ENCODE data around the gene USP12.
"Not testable (repeated sequence)": the region's sequence is repeated elsewhere in the genome, so short reads cannot be mapped to it uniquely, and the experiment has no call there.

The USP12 gene

GRCh38 chr13:27149702-27150101 is 21.9 kb downstream of the USP12 start:
- DNase-seq (ENCODE audit: low read depth), result no peak

DNA sequence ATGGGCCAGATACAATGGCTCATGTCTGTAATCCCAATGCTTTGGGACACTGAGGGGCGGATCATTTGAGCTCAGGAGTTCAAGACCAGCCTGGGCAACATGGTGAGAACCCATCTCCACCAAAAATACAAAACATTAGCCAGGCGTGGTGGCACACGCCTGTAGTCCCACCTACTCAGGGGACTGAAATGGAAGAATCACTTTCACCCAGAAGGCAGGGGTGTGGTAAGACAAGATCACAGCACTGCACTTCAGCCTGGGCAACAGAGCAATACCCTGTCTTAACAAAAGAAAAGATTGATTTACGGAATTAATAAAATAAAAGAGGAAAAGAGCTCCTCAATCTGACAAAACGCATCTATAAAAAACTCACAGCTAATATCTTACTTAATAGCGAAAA is 22.7 kb downstream of the USP12 start:
- DNase-seq (ENCODE audit: low read depth), result no peak

DNA sequence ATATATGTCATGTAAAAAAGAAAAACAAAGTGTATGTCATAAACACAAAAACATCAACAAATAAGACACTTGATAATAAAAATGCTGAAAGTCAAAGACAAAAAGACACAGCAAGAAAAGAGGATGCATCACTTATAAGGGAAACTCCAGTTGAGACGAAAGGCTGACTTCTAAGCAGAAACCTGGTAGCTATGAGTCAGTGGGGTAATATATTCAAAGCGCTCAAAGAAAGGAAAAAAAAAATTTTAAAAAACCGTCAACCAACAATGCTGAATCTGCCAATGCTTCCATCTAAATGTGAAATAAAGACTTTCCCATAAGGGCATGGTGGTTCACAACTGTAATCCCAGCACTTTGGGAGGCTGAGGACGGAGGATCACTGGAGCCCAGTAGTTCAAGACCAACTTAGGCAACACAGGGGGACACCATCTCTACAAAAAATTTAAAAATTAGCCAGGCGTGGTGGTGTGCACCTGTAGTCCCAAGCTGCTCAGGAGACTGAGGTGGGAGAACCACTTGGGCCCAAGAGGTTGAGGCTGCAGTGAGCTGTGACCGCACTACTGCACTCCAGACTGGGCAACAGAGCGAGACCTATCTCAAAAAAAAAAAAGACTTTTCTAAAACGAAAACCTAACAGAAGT is 24.0 kb downstream of the USP12 start:
- DNase-seq (ENCODE audit: low read depth), result no peak

- DNase-seq (ENCODE audit: low read depth), result no peak
Observed at GRCh38 chr13:27141746-27142145, 29.9 kb downstream of the USP12 start.

GRCh38 chr13:27141159-27141558 is 30.5 kb downstream of the USP12 start:
- not testable (repeated sequence) for DNase-seq (ENCODE audit: low read depth)

DNA sequence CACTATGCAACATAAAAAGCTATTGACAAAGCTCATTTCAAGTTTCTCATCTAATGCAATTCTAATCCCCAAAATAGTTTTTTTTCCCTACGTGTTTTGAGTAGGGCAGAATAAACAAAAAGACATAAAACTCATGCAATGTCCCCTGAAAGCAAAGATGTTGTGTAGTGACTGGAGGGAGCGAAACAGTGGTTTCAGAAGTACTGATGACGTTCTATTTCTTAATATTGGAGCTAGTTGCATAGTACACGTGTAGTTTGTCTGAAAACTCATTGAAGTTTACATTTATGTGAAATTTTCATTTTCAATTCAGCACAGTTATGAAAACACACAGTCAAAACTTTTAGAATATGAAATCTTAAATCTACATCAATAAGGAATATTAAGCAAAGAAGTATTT is 31.6 kb downstream of the USP12 start:
- no peak for DNase-seq (ENCODE audit: low read depth)

- no peak for DNase-seq (ENCODE audit: low read depth)
Observed at GRCh38 chr13:27139565-27139964, 32.0 kb downstream of the USP12 start.

DNA sequence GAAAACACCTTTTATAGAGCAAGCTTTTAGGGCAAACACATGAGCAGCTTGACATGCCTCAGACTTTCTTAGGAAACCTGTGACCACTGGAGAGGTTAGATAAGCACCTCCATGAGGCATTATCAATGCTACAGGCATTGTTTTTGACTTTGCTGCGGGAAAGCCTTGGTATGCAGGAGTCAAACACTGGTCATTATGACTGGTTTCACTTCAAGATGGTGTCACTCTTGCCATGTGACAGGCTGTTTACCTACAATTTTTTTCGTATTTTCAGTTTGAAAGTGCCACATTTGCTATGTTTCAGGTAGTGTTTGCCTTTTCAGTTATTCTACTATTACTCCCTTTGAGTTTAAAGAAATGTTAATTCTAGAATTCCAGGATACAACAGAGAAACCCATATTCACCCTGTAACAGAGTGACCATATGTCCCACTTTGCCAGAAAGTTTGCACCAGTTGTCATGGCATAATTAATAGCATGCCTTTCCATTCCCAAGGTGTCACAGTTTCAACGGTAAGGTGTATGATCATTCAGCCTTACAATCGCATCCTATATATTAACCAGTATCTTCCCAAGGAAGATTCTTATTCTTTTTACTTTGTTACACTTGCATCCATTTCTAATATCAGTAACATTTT is 33.0 kb downstream of the USP12 start:
- DNase-seq (ENCODE audit: low read depth), result no peak

DNA sequence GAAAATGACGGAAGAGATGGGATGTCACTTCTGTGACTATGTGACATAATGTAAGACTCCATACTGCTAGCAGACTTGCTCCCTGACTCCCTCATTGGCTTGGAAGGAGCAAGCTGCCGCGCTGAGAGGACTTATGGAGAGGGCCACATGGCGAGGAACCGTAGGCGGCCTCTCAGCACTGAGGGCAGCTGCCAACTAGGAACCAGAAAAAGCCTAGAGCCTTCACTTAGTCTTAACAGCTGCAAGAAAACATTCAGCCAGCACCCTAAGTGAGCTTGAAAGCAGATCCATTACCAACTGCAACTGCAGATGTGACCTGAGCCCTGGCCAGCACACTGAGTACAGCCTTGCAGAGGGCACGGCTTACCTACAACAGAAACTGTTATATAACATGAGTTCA is 33.9 kb downstream of the USP12 start:
- DNase-seq (ENCODE audit: low read depth), result no peak

GRCh38 chr13:27135023-27135422 is 36.6 kb downstream of the USP12 start:
- DNase-seq (ENCODE audit: low read depth), result no peak

DNA sequence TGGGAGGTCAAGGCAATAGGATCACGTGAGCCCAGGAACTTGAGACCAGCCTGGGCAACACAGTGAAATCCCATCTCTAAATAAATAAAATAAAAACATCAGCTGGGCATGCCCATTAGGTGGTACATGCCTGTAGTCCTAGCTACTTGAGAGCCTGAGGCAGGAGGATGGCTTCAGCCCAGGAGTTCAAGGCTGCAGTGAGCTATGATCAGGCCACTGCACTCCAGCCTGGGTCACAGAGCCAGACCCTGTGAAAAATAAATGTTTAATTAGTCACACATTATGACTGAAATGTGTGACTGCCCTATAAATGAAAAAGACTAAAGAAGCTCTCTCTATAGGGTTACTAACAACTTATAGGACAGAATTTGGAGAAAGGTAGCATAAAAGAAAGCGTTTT is 37.7 kb downstream of the USP12 start:
- no peak for DNase-seq (ENCODE audit: low read depth)

DNA sequence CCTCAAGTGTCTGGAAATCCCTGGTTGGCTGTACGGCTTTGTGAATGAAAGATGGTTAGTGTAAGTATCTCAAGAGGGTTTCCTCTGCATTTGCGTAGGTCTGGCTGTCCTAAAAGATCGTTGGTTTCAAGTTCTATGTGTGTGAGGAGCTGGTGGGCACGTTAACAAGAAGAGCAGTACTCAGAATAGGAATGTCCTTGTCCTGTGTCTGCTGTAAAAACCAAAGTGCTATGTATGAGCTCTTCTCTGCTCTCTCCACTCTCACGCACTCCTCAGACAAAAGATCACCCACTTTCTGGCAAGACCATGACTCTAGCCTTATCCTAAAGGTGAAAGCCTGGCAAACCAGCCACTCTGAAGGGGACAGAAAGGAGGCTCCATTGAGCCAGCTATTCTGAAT is 39.1 kb downstream of the USP12 start:
- no peak for DNase-seq (ENCODE audit: low read depth)

DNA sequence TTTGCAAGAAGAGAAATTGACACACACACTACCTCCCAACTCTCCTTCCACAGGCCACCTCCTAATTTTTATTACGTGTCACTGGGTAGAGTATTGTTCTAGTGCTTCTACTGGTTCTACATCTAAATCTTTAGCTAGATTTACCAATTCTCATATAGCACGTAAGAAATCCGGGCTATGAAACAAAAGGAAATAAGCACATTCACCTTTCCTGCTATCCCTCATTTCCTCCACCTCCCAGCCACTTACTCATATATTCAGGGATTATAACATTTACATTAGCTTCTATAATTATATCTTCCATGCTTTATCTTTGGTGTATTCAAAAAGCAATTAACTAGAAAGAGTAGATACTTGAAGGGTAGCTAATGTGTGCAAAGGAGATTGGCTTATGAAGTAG is 39.7 kb downstream of the USP12 start:
- no peak for DNase-seq (ENCODE audit: low read depth)

DNA sequence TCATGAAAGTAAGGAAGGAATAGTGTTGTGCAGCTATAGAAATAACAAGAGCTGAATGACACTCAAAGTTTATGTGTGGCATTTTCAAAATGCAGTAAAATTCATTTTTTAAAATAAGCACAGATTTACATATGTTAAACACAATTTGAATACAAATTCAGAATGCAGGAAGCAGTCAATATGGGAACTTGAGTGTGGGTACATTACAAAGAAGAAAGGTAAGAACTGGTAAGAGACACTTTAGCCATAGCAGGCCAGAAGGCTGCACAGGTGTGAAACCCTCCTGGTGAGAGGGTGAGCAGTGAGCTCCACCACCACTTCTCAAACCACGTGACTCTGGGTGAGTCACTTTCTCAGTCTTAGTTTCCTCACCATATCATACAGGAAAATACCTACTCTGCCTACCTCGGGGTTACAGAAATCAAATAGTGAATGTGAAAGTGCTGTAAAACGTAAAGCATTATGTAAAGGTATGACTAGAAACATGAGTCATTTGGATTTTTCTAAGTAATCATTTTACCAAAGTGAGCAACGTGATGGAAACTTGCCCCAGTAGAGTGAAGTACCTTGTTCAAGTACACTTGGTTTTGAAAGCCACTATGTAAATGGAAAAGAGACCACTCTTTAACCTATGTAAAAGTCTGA is 40.5 kb downstream of the USP12 start:
- peak; percentile 25 for DNase-seq (ENCODE audit: low read depth)

DNA sequence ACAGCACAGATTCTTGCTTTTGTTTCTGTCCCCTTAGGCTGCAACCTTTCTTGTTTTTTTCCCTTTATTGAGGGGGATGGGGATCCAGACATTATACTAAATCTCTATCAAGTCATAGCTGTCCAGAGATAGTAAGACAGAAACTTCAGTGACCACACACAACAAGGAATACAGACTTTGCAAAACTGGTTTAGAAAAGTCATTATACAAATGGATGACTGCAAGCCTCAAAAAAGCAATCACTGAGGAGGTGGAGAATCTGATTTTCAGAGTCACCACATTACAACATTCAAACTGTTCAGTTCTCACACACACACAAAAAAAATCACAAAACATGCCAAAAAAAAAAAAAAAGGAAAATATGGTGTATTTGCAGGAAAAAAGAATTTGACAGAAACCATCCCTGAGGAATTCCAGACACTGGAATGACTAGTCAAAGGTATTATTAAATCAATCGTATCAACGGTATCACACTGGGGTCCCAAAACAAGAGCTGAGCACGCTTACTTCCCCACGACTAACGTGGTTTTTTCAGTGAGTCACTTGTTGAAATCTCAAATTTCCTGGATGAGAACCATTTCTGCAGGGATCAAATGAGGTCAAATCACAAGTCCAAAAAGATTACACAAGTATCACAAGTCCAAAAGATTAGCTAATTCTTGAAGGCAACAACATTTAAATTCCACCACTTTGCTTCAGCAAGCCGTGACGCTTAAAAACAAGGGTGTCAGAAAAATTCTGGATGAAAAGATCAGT is 41.2 kb downstream of the USP12 start:
- DNase-seq (ENCODE audit: low read depth), result no peak

GRCh38 chr13:27128825-27129627 is 42.6 kb downstream of the USP12 start:
- DNase-seq (ENCODE audit: low read depth), result no peak

DNA sequence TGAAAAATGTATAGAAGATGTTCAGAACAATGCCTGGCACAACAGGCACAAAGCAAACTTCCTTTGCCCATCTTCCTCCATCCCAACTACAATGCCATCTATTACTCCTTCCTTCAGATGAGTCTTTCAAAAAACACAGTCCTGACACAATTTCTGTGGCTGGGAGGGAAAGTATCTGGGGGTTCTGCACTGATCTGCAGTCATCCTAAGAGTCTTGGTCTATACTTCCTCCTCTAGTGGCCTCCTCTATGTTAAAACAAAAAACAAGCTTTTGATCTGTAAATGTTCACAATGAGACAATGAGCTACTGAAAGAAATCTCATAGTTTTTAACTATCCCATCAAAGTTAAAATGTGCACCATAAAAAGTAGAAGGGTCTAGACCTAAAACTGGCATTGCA is 44.8 kb downstream of the USP12 start:
- no peak for DNase-seq (ENCODE audit: low read depth)

DNA sequence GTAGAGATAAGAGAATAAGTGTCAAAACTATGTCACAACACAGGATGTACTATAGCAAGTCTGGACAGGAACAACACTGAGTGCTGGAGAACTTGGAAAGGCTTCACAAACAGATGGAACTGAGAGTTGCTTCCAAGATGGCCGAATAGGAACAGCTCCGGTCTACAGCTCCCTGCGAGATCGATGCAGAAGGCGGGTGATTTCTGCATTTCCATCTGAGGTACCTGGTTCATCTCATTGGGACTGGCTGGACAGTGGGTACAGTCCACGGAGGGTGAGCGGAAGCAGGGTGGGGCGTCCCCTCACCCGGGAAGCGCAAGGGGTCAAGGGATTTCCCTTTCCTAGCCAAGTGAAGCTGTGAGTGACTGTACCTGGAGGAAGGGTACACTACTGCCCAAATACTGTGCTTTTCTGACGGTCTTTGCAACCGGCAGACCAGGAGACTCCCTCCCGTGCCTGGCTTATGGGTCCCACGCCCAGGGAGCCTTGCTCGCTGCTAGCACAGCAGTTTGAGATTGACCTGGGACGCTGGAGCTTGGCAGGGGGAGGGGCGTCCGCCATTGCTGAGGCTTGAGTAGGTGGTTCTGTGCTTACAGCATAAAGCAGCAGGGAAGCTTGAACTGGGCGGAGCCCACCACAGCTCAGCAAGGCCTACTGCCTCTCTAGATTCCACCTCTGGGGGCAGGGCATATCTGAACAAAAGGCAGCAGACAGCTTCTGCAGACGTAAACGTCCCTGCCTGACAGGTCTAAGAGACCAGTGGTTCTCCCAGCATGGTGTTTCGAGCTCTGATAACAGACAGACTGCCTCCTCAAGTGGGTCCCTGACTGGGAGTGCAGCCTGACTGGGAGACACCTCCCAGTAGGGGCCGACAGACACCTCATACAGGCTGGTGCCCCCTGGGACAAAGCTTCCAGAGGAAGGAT is 46.0 kb downstream of the USP12 start:
- no peak for DNase-seq (ENCODE audit: low read depth)

DNA sequence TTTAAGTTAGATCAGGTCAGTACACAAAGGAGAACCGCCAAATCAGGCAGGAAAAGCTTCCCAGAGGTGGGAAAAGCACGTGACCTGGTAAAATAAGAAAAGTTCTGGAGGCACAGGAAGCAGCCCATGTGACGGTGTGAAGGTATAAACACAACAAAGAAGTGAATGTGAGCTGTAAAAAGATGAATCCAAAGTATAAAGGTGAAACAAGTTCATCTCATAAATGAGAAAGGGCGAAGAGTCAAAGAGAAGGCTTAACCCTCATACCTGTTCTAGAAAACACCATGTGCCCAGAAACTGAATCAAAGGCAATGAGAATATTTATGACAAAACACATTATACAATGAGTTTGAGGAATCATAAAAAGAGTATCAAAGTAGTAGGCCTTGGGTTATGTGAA is 47.0 kb downstream of the USP12 start:
- DNase-seq (ENCODE audit: low read depth), result no peak

GRCh38 chr13:27123445-27123844 is 48.2 kb downstream of the USP12 start:
- not testable (repeated sequence) for DNase-seq (ENCODE audit: low read depth)

GRCh38 chr13:27122036-27122435 is 49.6 kb downstream of the USP12 start:
- DNase-seq (ENCODE audit: low read depth), result no peak

All from activated T-cell treated with anti-CD3 and anti-CD28 coated beads for 1 hour (primary cell).